Thoracic aorta (tissue), 2 donors: ENCODE data around the gene GRSF1. TPM values are rescaled to one million over a fixed set of nuclear protein-coding genes. Genes with fewer than 3 reads are reported as not detected.

Experiments used
- ATAC-seq: fragments of 150-250 bp; one replicate; pipeline ENCODE4 v1.8.0; 2017; ENCODE audit warnings: low read depth; ENCODE audit not compliant: insufficient number of reproducible peaks, low FRiP score
- DNase-seq: peaks from one replicate; pipeline ENCODE4 v3.0.0-alpha.2; 2020; ENCODE audit warnings: low spot score
- H3K27ac ChIP-seq, 2 donors: fragments of 200-600 bp; sonication (generic); 1 replicate in 1 of 2; 2 replicates in 1 of 2; pipeline ENCODE4 v1.5.1; 2016; ENCODE audit warnings: mild to moderate bottlenecking in 2 of 2, moderate library complexity in 2 of 2
- H3K27me3 ChIP-seq: fragments of 200-600 bp; sonication (generic); replicated peaks from 2 replicates; pipeline ENCODE4 v1.6.0; 2016; ENCODE audit warnings: mild to moderate bottlenecking; ENCODE audit not compliant: insufficient read depth
- H3K36me3 ChIP-seq: fragments of 200-600 bp; sonication (generic); one replicate; pipeline ENCODE4 v1.5.1; 2016
- H3K4me1 ChIP-seq, 2 donors: fragments of 200-600 bp; sonication (generic); 1 replicate in 1 of 2; 2 replicates in 1 of 2; pipeline versions ENCODE4 v1.5.1 to v1.6.0; 2016; ENCODE audit warnings: low read depth in 2 of 2, mild to moderate bottlenecking in 1 of 2; ENCODE audit not compliant: control insufficient read depth in 1 of 2
- H3K4me3 ChIP-seq: fragments of 200-600 bp; sonication (generic); 2 replicates; pipeline ENCODE4 v1.5.1; 2016; ENCODE audit warnings: mild to moderate bottlenecking
- H3K9me3 ChIP-seq: fragments of 200-600 bp; sonication (generic); 2 replicates; pipeline ENCODE4 v1.5.1; 2016
- CTCF ChIP-seq: fragments of 200-600 bp; sonication (generic); IDR thresholded peaks from one replicate; pipeline ENCODE4 v1.5.1; 2019; ENCODE audit warnings: antibody characterized with exemption
- total RNA-seq, 2 donors: library from RNA; depleted of rRNA; stranded (reverse); fragments of >200 nt; gene quantifications; one replicate each; pipeline versions ENCODE4 v1.1.0 to v1.2.3, GENCODE V29; 2016

Gene GRSF1
- total RNA-seq, 2 donors from 2014 or later: 46.2 to 64.5 TPM

GRCh38 chr4:70855464-70855863 is 15.8 kb upstream of the GRSF1 start:
- no peak for DNase-seq
- TF ChIP-seq CTCF: no peak

GRCh38 chr4:70849291-70849690 is 9.6 kb upstream of the GRSF1 start:
- H3K4me1 ChIP-seq: no peaks in the 10 kb centered on the region
- no peaks in the 10 kb centered on the region for H3K9me3 ChIP-seq
- H3K27ac ChIP-seq: no peak overlapping the region
- DNase-seq (no peak), ATAC-seq (no peak)
- TF ChIP-seq CTCF: no peak
- H3K27me3 ChIP-seq: no peaks in the 10 kb centered on the region
- no peaks in the 10 kb centered on the region for H3K36me3 ChIP-seq
- no peak overlapping the region for H3K4me3 ChIP-seq

More at GRCh38 chr4:70855464-70855863, 15.8 kb upstream of the GRSF1 start:
- Histone ChIP-seq H3K9me3 (no peaks in the 10 kb centered on the region), H3K27ac (no peak overlapping the region), H3K4me3 (no peak overlapping the region), H3K4me1 (no peaks in the 10 kb centered on the region), H3K36me3 (no peaks in the 10 kb centered on the region), H3K27me3 (no peaks in the 10 kb centered on the region)
- ATAC-seq: no peak

GRCh38 chr4:70844180-70844579 is 4.5 kb upstream of the GRSF1 start:
- H3K27ac ChIP-seq: no peak overlapping the region
- no peaks in the 10 kb centered on the region for H3K27me3 ChIP-seq
- no peak overlapping the region for H3K4me3 ChIP-seq
- H3K36me3 ChIP-seq: no peaks in the 10 kb centered on the region
- TF ChIP-seq CTCF: no peak
- no peak for ATAC-seq
- no peak for DNase-seq
- H3K9me3 ChIP-seq: no peaks in the 10 kb centered on the region
- no peaks in the 10 kb centered on the region for H3K4me1 ChIP-seq

GRCh38 chr4:70842761-70843435 is 3.2 kb upstream of the GRSF1 start:
- H3K4me1 ChIP-seq: peaks cover 5 to 8% of the 10 kb centered on the region in 2 donors
- ATAC-seq (no peak), DNase-seq (no peak)
- H3K36me3 ChIP-seq: no peaks in the 10 kb centered on the region
- no peaks in the 10 kb centered on the region for H3K9me3 ChIP-seq
- H3K27ac ChIP-seq: no peak overlapping the region
- no peak overlapping the region for H3K4me3 ChIP-seq
- no peak for TF ChIP-seq CTCF
- no peaks in the 10 kb centered on the region for H3K27me3 ChIP-seq

GRCh38 chr4:70841951-70842350 is 2.3 kb upstream of the GRSF1 start:
- Histone ChIP-seq H3K27me3 (no peaks in the 10 kb centered on the region), H3K9me3 (no peaks in the 10 kb centered on the region), H3K27ac (peak overlapping the region in 1 of 2 donors; percentile 43), H3K36me3 (no peaks in the 10 kb centered on the region), H3K4me3 (no peak overlapping the region), H3K4me1 (peaks cover 13 to 16% of the 10 kb centered on the region in 2 donors)
- no peak for TF ChIP-seq CTCF
- DNase-seq (no peak), ATAC-seq (no peak)
